Activated gamma-delta T cell treated with anti-CD3 and anti-CD28 coated beads, Interleukin-2, amount 50 U/mL, for 16 hours (primary cell): ENCODE results near the gene ESYT1.

Experiments
- DNase-seq: peaks from one replicate; pipeline ENCODE4 v3.0.0-alpha.2; 2020; ENCODE audit warnings: low read depth

Gene ESYT1

DNA sequence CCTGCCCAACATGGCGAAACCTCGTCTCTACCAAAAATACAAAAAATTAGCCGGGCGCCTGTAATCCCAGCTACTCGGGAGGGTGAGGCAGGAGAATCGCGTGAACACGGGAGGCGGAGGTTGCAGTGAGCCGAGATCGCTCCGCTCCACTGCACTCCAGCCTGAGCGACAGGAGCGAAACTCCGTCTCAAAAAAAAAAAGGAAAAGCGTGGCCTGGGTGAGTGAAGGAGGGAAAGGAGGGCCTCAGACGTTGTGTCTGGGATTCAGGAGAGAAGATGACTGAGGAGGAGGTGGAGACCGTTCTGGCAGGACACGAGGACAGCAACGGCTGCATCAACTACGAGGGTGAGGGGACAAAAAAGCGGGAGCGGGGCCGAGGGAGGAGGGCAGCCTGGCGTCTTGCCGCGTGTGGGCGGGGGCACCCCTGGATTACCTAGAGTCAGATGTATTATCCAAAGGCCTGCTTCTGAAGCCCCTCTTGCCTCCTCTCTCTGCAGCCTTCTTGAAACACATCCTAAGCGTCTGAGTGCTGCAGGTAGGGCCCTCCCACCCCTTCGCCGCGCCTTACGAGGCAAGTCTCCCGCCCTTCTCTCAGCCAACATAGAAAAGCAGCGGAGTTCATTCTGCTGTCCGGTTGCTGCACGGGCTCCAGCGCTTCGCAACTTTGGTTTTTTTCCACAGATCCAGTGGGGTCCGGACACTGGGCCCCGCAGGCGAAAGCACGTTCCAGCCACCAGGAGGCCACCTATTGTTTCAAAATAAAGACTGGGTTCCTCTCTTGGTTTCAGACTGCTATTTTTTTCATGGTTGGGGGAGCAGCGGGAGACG lies 29.3 kb downstream of the ESYT1 start:
- DNase-seq: peak; percentile 22

DNA sequence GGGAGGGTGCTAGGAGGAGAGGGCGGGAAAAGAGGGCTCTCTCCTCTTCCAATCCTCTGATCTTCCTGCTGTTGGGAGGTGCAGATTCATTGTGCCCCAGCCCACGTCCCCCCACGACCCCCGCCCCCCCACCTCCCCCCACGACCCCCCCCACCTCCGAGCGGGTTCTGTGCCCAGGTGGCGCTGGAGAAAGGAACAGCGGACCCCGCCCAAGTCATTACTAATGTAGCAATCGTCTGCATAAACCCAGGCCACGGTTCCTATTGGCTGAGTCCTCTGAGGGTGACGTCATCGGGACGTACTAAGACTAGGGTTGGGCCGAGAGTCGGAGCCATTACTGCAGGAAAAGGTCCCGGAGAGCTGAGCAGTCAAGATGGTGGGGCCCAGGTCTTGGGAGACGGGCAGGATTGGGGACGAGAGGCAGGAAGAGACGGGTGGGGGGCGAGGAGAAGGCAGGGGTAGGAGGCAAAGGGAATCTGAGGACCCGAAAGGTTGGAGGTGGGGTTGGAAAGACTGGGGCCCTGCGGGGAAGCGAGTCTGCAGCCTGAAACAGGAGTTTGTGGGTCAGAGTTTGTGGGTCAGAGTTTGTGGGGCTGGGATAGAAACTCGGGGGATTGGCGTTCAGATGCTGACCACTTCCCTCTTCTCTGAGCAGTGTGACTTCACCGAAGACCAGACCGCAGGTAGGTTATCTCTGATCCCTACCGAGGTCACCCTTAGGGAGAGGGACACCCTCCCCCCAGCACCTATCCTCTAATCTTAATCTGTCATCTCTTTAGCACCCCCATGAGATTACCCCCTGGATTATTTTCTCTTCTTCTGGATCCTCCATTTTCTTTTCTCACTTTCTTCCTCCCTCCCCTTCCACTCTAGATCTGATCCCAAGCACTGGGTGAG lies 30.2 kb downstream of the ESYT1 start, which contains the start of gene MYL6:
Gene MYL6, plus strand, starts transcription at position 331 of the 897 bp plus-strand sequence. Its CDS starts 43 bp downstream, at position 374.
- DNase-seq: peak; percentile 86

DNA sequence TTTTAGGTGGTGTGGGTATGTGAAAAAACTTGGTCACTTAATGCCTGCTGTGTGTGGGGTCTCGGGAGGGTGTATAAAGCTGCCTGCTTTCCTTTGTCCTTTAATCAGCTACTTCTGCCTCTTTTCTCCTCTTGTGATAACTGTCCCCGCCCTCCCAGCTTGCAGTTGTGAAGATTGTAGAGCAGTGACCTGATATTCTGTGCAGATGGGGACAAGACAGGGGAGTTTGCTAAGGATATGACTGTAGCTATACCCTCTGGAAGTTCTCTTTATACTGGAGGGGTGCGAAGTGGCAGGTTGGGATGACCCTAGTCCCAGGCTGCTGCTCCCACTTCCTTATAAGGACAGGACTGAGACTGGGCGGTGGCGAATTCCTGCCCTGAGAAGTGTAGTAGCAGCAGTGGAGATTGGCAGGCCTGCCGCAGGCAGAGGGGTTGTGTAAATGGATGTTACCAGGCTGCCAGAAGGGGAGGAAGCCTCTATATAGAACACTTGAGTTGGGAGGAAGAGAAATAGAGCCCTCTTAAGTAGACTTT lies 30.9 kb downstream of the ESYT1 start:
- DNase-seq: no peak

DNA sequence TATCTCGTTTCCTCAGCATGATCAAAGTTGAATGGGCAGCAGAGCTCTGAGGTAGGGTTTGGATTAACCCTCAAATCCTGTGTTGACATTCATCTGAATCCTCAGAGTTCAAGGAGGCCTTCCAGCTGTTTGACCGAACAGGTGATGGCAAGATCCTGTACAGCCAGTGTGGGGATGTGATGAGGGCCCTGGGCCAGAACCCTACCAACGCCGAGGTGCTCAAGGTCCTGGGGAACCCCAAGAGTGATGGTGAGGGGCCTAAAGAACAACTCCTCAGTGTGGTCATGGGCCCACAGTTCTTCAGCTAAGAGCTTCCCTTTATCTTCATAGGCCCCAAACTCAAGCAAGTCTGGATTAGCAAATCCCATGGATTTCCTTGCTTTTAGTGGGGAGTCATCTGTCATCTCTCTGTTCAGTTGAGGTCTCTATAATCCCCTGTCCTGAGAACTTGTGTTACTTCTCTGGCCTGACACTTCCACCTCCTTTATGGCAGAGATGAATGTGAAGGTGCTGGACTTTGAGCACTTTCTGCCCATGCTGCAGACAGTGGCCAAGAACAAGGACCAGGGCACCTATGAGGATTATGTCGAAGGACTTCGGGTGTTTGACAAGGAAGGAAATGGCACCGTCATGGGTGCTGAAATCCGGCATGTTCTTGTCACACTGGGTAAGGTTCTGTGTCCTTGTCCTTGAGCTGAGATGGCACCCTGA lies 31.6 kb downstream of the ESYT1 start:
- DNase-seq: no peak

DNA sequence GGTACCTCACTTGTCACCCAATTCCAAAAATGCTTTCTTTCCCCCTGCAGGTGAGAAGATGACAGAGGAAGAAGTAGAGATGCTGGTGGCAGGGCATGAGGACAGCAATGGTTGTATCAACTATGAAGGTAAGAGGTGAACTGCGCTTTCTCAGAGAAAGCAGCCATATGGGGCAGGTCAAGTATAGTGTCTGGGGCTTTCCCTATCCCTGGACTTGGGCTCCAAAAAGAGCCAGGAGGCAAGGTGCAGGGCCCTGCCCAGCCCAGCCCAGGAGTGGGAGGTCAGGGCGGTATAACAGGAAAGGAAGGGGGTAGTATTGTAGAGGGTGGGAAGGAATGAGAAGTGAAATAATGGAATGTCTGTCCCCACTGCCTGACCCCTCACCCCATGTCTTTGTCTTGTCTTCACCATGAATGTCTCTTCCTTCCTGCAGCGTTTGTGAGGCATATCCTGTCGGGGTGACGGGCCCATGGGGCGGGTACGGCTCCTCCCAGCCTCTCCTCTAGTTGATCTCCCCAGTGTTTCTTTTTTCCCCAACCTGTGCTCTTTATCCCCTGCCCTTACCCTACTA lies 32.2 kb downstream of the ESYT1 start:
- peak; percentile 47 for DNase-seq

DNA sequence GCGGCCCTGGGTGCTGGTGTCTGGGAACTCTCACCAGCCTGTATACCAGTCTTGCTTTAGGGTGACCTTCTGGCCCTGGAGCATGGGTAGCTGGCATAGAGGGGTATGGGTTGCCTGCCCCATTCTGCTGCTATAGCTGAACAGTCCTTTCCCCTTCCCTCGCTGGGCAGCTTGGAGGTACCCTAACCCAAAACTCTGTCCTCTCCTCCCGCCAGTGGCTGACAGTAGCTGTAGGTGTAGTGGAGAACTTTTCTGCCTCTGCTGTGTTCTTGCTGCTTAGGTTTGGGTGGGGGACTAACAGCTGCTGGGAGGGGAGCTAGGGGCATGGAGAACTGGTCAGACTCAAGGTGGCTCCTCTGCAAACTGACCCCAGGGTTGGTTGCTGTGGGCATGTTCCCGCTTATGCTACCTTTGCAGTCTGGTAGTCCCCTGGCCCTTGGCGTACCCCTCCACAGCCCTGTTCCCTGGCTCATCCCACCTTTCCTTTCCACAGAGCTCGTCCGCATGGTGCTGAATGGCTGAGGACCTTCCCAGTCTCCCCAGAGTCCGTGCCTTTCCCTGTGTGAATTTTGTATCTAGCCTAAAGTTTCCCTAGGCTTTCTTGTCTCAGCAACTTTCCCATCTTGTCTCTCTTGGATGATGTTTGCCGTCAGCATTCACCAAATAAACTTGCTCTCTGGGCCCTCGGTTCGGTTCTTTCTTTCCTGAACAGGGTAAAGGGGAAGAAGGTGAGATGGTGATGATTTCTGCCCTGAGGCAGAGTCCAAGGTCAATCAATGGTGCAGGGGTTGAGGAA lies 33.0 kb downstream of the ESYT1 start:
- no peak for DNase-seq

DNA sequence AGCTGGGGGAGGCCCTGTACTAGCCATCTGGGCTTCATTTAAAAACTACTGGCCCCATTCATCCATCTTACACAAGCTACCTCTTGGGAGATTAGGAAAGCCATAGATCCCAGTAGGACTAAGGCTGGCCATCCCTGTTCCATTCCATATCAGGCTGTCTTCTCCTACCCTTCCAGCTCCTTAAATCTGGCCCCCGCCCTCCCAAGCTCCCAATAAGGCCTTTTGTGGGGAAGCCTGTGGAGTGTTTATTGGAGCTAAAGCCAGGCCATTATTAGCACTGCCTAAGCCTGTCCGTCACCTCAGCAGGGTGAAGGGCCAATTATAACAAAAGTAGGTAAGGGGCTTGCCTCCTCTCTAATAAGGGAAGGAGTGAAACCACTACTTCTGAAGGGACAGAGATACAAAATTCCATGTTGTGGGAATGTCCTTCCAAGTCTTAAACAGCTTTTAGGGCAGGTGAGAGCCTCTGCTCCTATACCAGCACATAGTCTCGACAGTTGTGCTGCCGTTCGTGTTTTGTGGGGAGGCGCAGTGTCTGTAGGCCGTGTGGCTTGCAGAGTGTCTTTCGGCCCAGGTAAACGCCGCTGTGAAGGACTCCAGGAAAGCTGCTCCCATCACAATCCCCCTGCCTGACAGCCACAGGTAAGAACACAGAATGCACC lies 33.8 kb downstream of the ESYT1 start:
- DNase-seq: no peak

DNA sequence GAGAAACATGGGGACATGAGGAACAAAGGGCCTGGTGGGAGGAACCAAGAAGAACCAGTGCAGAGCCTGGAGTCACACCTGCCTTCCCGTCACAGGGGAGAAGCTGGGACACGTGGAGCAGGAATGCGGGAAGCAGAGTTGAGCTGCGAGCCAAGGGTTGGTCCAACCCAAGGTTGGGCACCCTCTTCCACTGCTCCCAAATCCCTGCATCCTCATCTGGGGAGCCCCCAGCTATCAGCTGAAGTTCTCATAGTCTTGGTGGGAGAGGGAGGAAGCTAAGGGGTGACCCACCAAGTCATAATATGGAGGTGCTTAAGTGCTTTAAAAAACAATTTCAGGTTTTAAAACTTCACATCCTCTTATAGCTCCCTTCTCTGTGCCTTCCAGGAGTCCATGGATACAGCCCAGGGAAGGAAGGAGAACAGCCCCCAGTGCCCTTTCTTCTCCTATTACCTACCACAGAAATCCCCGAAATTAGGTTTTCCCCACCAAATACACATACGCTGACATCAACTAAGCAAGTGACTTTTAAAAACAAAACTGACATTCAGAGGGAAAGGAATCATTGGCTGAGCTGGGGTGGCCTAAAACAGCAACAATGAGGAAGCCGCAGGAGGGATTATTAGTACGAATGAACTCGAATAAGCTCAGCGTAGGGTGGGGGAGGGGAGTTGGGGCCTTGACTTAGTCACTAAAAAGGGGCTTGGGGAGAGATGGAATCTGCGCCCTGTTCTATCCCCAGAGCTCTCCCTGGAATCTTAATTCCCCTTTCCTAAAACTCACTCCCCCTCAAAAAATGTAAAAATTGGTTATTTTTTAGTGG lies 34.6 kb downstream of the ESYT1 start:
- DNase-seq: no peak

DNA sequence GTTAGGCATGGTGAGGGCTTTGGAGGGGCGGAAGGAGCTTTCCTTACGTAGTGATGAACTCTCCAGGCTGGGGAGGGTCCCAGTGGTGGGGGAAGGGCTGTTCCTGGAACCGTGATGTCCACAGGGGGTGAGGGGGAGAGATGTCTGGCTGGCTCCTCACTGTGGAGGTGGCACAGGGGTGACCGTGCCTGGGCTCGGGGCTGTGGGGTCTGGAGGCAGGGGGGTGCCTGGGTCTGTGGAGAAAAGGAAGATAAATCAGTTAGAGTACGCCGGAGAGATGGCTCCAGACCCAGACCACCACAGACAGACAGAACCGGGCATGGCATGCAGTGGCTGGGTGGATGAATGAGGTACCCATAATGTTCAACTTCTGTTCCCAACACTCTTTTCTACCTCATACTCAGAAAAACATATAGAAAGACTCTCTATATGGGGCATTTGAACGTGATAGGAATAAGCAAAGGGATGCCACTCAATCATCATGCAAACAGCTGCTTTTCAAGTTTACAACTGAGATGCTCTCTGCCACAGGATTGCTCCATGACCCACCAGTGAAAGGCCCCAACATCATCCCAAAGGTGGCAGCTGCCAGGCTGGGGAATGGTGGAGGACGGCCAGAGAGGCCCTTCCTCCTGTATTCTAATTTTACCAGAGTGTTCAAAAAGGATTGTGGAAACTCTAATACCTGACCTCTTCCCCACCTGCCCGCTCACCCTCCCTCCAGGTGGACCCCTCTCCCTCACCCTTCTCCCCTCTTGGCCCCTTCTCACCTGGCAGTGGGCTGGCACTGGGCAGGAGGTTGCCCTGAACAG lies 35.7 kb downstream of the ESYT1 start:
- DNase-seq: no peak

DNA sequence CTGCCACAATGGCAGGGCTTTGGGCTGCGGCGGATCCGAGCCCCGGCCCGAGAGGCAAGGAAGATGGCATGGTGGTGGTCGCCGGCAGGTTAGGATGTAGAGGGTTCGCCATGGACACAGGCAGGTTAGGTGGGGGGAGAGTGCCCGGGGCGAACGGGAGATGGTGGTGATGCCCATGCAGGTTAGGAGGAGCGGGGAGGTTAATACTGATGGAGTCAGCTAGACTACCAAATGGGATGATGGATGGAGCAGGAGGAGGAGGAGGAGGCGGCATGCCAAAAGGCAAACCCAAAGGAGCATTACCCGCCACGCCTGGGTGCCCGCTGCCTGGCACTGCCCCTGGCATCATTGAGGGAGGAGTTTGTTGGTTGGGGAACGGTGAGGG lies 36.3 kb downstream of the ESYT1 start:
- DNase-seq: no peak

DNA sequence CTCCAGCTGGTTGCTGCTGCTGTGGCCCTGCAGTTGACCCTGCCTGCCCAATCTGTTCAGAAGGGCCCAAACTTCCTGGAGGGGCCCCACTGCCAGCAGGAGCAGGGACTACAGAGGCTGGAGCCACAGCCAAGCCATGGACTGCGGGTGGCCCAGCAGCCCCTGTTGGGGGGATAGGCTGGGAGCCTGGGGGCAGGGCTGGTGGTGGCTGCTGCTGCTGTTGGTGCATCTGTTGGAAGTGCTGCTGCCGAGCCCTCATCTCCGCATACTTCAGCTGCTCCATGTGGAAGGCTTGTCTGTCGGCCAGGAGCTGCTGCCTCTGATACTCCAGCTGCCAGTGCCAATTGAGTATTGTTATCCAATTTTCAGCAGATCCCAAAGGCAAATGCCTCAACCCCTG lies 37.3 kb downstream of the ESYT1 start:
- no peak for DNase-seq

DNA sequence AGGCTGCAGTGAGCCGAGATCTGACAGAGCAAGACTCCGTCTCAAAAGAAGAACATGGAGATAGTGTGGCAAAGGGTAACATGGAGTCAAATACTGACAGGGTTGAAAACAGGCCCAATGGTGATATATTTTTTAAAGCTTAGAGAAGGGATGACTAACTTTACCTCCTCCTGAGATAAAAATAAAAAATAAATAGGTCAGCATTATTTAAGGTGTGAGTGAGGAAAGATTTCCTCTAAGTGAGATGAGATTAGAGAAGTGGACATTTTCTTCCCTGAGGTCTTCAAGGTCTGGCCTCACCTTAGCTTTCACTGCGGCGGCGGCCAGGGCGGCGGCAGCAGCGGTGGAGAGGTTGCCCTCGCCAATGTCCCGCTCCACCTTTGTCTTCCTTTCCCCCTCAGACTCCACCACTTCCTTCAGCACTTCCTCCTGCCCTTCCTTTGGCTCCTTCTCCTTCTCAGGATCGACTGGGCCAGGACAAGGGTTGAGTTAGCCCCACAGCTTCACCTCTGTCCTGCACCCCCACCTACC lies 41.2 kb downstream of the ESYT1 start:
- no peak for DNase-seq

DNA sequence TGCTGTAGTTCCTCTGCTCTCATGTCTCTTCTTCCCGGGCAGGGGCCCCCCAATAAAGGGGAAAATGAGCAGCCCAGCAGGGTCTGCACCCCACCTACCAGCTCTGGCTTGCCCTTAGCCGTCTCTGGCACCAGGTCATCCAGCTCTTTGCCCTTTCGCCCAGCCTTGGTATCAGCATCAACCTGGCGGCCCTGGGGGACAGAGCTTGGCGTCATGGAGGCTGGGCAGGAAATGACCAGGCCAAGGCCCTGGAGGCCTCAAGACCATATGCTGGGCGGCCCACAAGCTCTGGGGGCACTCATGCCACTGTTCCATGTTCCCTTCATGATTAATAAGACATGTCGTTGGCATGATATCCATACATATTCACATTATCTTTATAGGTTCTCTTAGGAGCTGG lies 44.8 kb downstream of the ESYT1 start:
- DNase-seq: no peak

DNA sequence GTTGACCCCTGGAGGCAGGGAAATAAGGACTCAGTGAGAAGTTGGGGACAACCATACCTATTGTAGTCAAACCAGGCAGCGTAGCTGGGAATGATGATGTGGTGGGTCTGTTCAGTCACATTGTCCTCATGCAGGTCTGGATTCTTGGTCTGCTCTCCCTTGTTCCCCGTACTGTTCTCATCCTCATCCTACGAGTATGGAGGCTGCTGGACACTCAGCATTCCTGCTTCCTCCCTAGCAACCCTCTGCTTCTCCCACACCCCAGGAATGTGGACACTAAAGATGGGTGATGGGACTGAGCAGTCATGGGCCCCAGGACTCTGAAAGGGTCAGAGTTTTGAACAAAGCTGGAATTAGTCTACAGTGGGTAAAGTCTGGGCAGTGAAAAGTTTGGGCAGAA lies 50.3 kb downstream of the ESYT1 start:
- DNase-seq: no peak

DNA sequence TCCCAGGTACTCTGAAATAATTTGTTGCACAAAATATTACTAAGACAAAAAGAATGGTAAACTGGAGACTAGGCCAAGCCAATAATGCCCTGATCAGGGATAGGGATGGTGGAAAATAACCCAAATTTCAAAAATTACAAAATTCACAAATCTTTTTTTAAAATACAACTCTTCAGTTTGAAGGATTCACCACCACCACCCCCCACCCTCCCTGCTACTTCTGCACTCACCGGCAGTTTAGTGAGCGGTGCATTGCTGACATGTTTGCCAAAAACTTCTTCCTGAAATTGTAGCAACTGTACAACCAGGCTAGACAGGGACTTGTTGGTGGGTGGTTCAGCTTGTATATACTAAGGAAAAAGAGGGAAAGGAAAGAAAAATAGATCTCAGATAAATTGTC lies 58.9 kb downstream of the ESYT1 start:
- no peak for DNase-seq

DNA sequence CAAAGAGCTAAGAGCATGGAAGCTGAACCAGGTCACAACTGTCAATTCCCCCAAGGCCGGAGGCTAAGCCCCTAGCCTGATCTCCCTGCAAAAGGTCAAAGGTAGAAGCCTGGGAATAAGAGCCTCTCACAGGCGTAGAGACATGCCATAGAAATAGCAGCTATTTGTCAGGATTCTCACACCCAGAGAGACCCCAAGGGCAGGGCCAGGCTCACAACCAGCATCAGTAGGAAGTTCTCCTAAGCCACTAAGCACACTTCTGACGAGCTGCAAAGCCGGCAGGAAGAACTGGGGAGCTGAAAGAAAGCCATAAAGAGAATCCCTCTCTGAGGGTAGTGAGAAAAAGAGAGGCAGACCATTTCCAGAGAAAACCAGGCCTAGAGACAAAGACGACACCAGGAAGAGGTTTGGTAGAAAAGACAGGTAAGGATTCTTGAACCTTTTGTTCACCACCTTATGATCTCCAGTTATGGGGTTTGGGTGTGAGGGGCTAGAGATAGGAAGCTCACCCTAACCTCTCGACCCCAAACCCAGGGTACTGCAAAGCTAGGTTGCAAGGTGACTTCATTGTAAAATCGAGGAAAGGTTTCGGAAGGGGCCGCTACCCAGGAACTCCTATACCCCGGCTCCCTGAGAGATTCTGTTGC lies 60.2 kb downstream of the ESYT1 start:
- no peak for DNase-seq

DNA sequence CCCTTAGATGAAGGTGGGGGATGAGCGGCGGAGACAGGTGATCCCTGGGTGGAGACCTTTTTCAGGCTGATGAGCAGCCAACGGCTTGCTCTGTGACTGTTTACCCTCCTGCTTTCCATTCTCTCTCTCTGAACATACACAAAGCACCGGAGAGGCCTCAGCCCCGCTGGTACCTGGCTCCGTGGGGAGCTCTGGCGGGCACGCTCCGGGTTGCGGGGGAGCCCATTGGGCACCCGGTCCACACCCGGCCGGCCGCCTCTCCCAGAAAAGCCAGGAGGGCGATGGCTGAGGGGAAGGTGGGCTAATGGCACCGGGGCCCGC lies 60.7 kb downstream of the ESYT1 start:
- DNase-seq: no peak
